SK-N-SH (cell line): ENCODE data around the gene MCTP1. TPM values are rescaled to one million over a fixed set of nuclear protein-coding genes. Genes with fewer than 3 reads are reported as not detected.

ENCODE experiments used
- CTCF ChIA-PET: fragments of 300-600, 350-600 bp; formaldehyde crosslinking; extraction: SDS; loops from one replicate; lab custom pipeline; 2021; lab: Yijun Ruan, JAX
- POLR2A ChIA-PET: fragments of 350-600 bp; sonication (Branson Sonifier 250); formaldehyde crosslinking; extraction: SDS; loops from one replicate; lab custom pipeline; 2020; ENCODE audit warnings: antibody characterized with exemption, inconsistent platforms; lab: Yijun Ruan, JAX
- DNase-seq: peaks from one replicate; pipeline ENCODE4 v3.0.0; 2012
- H2AFZ ChIP-seq: fragments of 200-600 bp; sonication (generic); 2 replicates; pipeline ENCODE4 v1.8.1; 2016; ENCODE audit warnings: antibody characterized with exemption, mild to moderate bottlenecking, low read depth
- H3F3A ChIP-seq: fragments of 200-600 bp; sonication (generic); replicated peaks from 2 replicates; pipeline ENCODE3; 2016; ENCODE audit warnings: antibody characterized with exemption, mild to moderate bottlenecking; ENCODE audit not compliant: insufficient read depth
- H3K27ac ChIP-seq, 2 experiments: fragments of 200-500 bp in 1 of 2; fragments of 200-600 bp in 1 of 2; sonication (Bioruptor generic) in 1 of 2; sonication (generic), shearing (Covaris generic) in 1 of 2; 2 replicates each; pipeline versions ENCODE4 v1.5.1 to v1.6.1; 2014 to 2016; ENCODE audit warnings: low read depth in 2 of 2, inconsistent platforms in 1 of 2, low read length in 1 of 2, mild to moderate bottlenecking in 1 of 2, mixed read lengths in 1 of 2
- H3K27me3 ChIP-seq: fragments of 200-600 bp; sonication (generic), shearing (Covaris generic); 2 replicates; pipeline ENCODE4 v1.6.1; 2016; ENCODE audit warnings: mixed run types; ENCODE audit not compliant: insufficient read depth
- H3K36me3 ChIP-seq, 2 experiments: fragments of 200-500 bp in 1 of 2; fragments of 200-600 bp in 1 of 2; sonication (Bioruptor generic) in 1 of 2; sonication (generic) in 1 of 2; replicated peaks in 1 of 2; 2 replicates each; pipeline versions ENCODE3 to v1.5.1; 2014 to 2016; ENCODE audit warnings: low read length in 1 of 2, mild to moderate bottlenecking in 1 of 2; ENCODE audit not compliant: insufficient read depth in 2 of 2, control insufficient read depth in 1 of 2
- H3K4me1 ChIP-seq, 2 experiments: fragments of 200-500 bp in 1 of 2; fragments of 200-600 bp in 1 of 2; sonication (Bioruptor generic) in 1 of 2; sonication (generic), shearing (Covaris generic) in 1 of 2; 2 replicates each; pipeline versions ENCODE4 v1.5.1 to v1.6.1; 2014 to 2016; ENCODE audit warnings: low read depth in 1 of 2, low read length in 1 of 2, mixed run types in 1 of 2; ENCODE audit not compliant: insufficient read depth in 2 of 2, control insufficient read depth in 1 of 2
- H3K4me2 ChIP-seq: fragments of 200-600 bp; sonication (generic), shearing (Covaris generic); 2 replicates; pipeline ENCODE4 v1.6.1; 2017; ENCODE audit warnings: mixed run types
- H3K4me3 ChIP-seq, 2 experiments: fragments of 200-500 bp in 1 of 2; fragments of 200-600 bp in 1 of 2; sonication (Bioruptor generic) in 1 of 2; sonication (generic), shearing (Covaris generic) in 1 of 2; 2 replicates each; pipeline versions ENCODE4 v1.5.1 to v1.8.1; 2014 to 2016; ENCODE audit warnings: low read depth in 2 of 2, inconsistent platforms in 1 of 2, low read length in 1 of 2, mild to moderate bottlenecking in 1 of 2, mixed read lengths in 1 of 2, moderate library complexity in 1 of 2
- H3K79me2 ChIP-seq: fragments of 200-600 bp; sonication (generic); 2 replicates; pipeline ENCODE4 v1.8.1; 2017; ENCODE audit warnings: mild to moderate bottlenecking; ENCODE audit not compliant: insufficient read depth
- H3K9ac ChIP-seq: fragments of 200-600 bp; sonication (generic); 2 replicates; pipeline ENCODE4 v1.6.1; 2017; ENCODE audit warnings: mixed run types
- H3K9me2 ChIP-seq: fragments of 200-600 bp; sonication (generic); 2 replicates; pipeline ENCODE4 v1.6.1; 2017; ENCODE audit warnings: mixed run types
- H3K9me3 ChIP-seq: fragments of 200-600 bp; sonication (generic); 2 replicates; pipeline ENCODE4 v1.6.1; 2017; ENCODE audit warnings: mixed run types, mild to moderate bottlenecking, moderate library complexity
- H4K20me1 ChIP-seq: fragments of 200-600 bp; sonication (generic); 2 replicates; pipeline ENCODE4 v1.6.1; 2017; ENCODE audit warnings: mild to moderate bottlenecking, mixed run types; ENCODE audit not compliant: insufficient read depth
- CHD2 ChIP-seq: fragments of 150-350 bp; IDR thresholded peaks from 2 replicates; pipeline ENCODE4 v1.6.1; 2018; ENCODE audit warnings: low read length; ENCODE audit not compliant: partially characterized antibody
- EP300 ChIP-seq, 2 experiments: IDR thresholded peaks; 2 replicates each; pipeline versions ENCODE4 v1.4.0 to v1.6.1; 2012; ENCODE audit warnings: borderline replicate concordance in 1 of 2, low read depth in 1 of 2, low read length in 1 of 2
- EZH2phosphoT487 ChIP-seq: fragments of 200-600 bp; sonication (generic); IDR thresholded peaks from 2 replicates; pipeline ENCODE4 v1.6.1; 2017; ENCODE audit warnings: low read depth, mixed run types, mild to moderate bottlenecking, antibody characterized with exemption, moderate library complexity, borderline replicate concordance
- FOXJ3 ChIP-seq: sonication (generic); formaldehyde crosslinking; IDR thresholded peaks from 2 replicates; pipeline ENCODE4 v1.5.1; 2020; ENCODE audit warnings: mild to moderate bottlenecking, missing genetic modification reagents
- FOXM1 ChIP-seq: IDR thresholded peaks from 2 replicates; pipeline ENCODE4 v1.4.0; 2012; ENCODE audit warnings: low read depth, mild to moderate bottlenecking
- GATA2 ChIP-seq: sonication (generic); formaldehyde crosslinking; IDR thresholded peaks from 2 replicates; pipeline ENCODE4 v1.5.0; 2020; ENCODE audit warnings: mild to moderate bottlenecking, missing genetic modification reagents
- MXI1 ChIP-seq: IDR thresholded peaks from 2 replicates; pipeline ENCODE4 v1.6.1; 2012; ENCODE audit warnings: mild to moderate bottlenecking, low read depth, low read length, improper control_type of control experiment
- NFIC ChIP-seq: IDR thresholded peaks from 2 replicates; pipeline ENCODE4 v1.4.0; 2012; ENCODE audit warnings: borderline replicate concordance
- RCOR1 ChIP-seq: fragments of 150-350 bp; IDR thresholded peaks from 2 replicates; pipeline ENCODE4 v1.6.1; 2017; ENCODE audit warnings: antibody characterized with exemption, low read length
- RFX5 ChIP-seq: IDR thresholded peaks from 2 replicates; pipeline ENCODE4 v1.6.1; 2012; ENCODE audit warnings: mild to moderate bottlenecking, improper control_type of control experiment, low read length
- RXRA ChIP-seq: IDR thresholded peaks from 2 replicates; pipeline ENCODE4 v1.4.0; 2012; ENCODE audit warnings: low read depth, mild to moderate bottlenecking, borderline replicate concordance
- SIN3A ChIP-seq: IDR thresholded peaks from 2 replicates; pipeline ENCODE4 v1.6.1; 2012; ENCODE audit warnings: low read depth, mild to moderate bottlenecking, low read length, moderate library complexity, borderline replicate concordance
- TAF1 ChIP-seq: IDR thresholded peaks from 2 replicates; pipeline ENCODE4 v1.6.1; 2012; ENCODE audit warnings: low read depth, mild to moderate bottlenecking, low read length, moderate library complexity, borderline replicate concordance
- TCF12 ChIP-seq: IDR thresholded peaks from 2 replicates; pipeline ENCODE4 v1.4.0; 2012
- TEAD4 ChIP-seq: IDR thresholded peaks from 2 replicates; pipeline ENCODE4 v1.4.0; 2012; ENCODE audit warnings: mild to moderate bottlenecking, borderline replicate concordance; ENCODE audit not compliant: insufficient read depth
- USF1 ChIP-seq: IDR thresholded peaks from 2 replicates; pipeline ENCODE4 v1.4.0; 2012; ENCODE audit warnings: low read depth, borderline replicate concordance
- USF2 ChIP-seq: fragments of 150-350 bp; IDR thresholded peaks from 2 replicates; pipeline ENCODE4 v1.6.1; 2017; ENCODE audit warnings: antibody characterized with exemption, low read length, low read depth, borderline replicate concordance
- YY1 ChIP-seq: IDR thresholded peaks from 2 replicates; pipeline ENCODE4 v1.4.0; 2012; ENCODE audit warnings: low read depth, mild to moderate bottlenecking
- WGBS: methylation state at CpG from one replicate; pipeline ENCODE4 v1.1.6; 2017; ENCODE audit warnings: low lambda C conversion rate; 5-methylcytosine and 5-hydroxymethylcytosine counted together
- polyA plus RNA-seq, 3 experiments: library from polyadenylated mRNA; depleted of rRNA; stranded (reverse); fragments of >200 nt; gene quantifications; 2 replicates each; pipeline ENCODE4 v1.2.3, GENCODE V29; 2012
- TF ChIP-seq, protein P1 (sequence below): IDR thresholded peaks from 2 replicates; pipeline ENCODE4; 2012
- TF ChIP-seq, protein P2 (sequence below): IDR thresholded peaks from 2 replicates; pipeline ENCODE4 v1.6.1; 2012; ENCODE audit warnings: mild to moderate bottlenecking, low read depth, low read length, moderate library complexity

The MCTP1 gene
- polyA plus RNA-seq, 1 of the 3 experiments (the other 2 are of a cell fraction): 0.53 TPM

DNA sequence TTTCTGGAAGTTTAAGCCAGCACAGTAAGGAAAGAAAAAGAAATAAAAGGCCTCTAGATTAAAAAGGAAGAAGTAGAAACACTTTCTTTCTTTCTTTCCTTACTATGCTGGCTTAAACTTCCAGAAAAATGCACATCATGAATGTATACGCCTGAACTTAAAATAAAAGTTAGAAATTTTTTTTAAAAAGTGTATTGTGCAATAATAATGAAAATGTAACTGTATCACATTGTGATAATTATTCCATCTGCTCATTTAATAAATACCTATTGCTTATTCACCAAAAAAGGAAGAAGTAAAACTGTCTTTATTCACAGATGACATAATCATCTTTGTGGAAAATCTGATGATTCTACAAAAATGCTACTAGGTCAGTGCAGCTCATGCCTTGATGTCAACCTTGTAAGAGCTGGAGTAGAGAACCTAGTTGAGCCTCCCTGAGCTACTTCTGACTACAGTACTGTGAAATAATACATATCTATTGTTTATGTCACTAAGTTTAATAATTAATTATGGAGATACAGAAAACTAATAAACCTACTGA lies 49.4 kb downstream of the MCTP1 start:
- ChIA-PET CTCF (no interaction called here), POLR2A (no interaction called here)

DNA sequence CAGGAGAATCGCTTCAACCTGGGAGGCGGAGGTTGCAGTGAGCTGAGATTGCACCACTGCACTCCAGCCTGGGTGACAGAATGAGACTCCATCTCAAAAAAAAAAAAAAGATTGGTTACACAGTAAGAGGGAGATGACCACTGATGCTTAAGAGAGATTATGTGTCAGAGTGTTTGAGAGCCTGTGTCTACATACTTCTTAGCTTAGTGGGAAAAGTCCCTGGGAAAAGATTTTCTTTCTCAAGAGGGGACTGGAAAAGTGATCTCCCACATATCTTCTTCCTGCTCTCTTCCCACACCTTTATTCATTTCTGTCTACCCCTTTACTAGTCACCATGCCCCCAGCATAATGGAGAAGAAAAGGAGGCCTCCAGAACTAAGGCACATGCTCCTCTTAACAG lies 55.2 kb downstream of the MCTP1 start:
- H3F3A ChIP-seq: no peaks in the 10 kb centered on the region
- H3K9me2 ChIP-seq: no peaks in the 10 kb centered on the region
- H3K4me2 ChIP-seq: no peak overlapping the region
- no peak overlapping the region for H3K9ac ChIP-seq
- no peaks in the 10 kb centered on the region for H3K4me1 ChIP-seq
- H3K36me3 ChIP-seq: no peaks in the 10 kb centered on the region
- no peaks in the 10 kb centered on the region for H3K79me2 ChIP-seq
- no peak for DNase-seq
- H4K20me1 ChIP-seq: no peaks in the 10 kb centered on the region
- ChIA-PET POLR2A (no interaction called here), CTCF (no interaction called here)
- no peaks in the 10 kb centered on the region; the same call in 1 of the 2 replicates for H3K9me3 ChIP-seq
- H3K27me3 ChIP-seq: no peaks in the 10 kb centered on the region
- no peak overlapping the region for H2AFZ ChIP-seq
- WGBS: 42% methylated on average over 2 of the region's 2 CpGs
- no peak overlapping the region for H3K4me3 ChIP-seq
- H3K27ac ChIP-seq: no peak overlapping the region
- TF ChIP-seq, protein P1, sequence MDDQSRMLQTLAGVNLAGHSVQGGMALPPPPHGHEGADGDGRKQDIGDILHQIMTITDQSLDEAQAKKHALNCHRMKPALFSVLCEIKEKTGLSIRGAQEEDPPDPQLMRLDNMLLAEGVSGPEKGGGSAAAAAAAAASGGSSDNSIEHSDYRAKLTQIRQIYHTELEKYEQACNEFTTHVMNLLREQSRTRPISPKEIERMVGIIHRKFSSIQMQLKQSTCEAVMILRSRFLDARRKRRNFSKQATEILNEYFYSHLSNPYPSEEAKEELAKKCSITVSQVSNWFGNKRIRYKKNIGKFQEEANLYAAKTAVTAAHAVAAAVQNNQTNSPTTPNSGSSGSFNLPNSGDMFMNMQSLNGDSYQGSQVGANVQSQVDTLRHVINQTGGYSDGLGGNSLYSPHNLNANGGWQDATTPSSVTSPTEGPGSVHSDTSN: no peak
- TF ChIP-seq NFIC (no peak), FOXJ3 (CRISPR knock-in tag) (no peak), RFX5 (no peak), USF1 (no peak), USF2 (no peak), TEAD4 (no peak), SIN3A (no peak), FOXM1 (no peak), RXRA (no peak)
- TF ChIP-seq, protein P2, sequence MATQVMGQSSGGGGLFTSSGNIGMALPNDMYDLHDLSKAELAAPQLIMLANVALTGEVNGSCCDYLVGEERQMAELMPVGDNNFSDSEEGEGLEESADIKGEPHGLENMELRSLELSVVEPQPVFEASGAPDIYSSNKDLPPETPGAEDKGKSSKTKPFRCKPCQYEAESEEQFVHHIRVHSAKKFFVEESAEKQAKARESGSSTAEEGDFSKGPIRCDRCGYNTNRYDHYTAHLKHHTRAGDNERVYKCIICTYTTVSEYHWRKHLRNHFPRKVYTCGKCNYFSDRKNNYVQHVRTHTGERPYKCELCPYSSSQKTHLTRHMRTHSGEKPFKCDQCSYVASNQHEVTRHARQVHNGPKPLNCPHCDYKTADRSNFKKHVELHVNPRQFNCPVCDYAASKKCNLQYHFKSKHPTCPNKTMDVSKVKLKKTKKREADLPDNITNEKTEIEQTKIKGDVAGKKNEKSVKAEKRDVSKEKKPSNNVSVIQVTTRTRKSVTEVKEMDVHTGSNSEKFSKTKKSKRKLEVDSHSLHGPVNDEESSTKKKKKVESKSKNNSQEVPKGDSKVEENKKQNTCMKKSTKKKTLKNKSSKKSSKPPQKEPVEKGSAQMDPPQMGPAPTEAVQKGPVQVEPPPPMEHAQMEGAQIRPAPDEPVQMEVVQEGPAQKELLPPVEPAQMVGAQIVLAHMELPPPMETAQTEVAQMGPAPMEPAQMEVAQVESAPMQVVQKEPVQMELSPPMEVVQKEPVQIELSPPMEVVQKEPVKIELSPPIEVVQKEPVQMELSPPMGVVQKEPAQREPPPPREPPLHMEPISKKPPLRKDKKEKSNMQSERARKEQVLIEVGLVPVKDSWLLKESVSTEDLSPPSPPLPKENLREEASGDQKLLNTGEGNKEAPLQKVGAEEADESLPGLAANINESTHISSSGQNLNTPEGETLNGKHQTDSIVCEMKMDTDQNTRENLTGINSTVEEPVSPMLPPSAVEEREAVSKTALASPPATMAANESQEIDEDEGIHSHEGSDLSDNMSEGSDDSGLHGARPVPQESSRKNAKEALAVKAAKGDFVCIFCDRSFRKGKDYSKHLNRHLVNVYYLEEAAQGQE: no peak

More for the DNA sequence above, 49.4 kb downstream of the MCTP1 start:
- H3K9ac ChIP-seq: no peak overlapping the region
- H3K4me1 ChIP-seq: no peaks in the 10 kb centered on the region
- no peaks in the 10 kb centered on the region for H3K9me2 ChIP-seq
- H3K79me2 ChIP-seq: no peaks in the 10 kb centered on the region
- H2AFZ ChIP-seq: no peak overlapping the region
- H3F3A ChIP-seq: no peaks in the 10 kb centered on the region
- no peak overlapping the region for H3K27ac ChIP-seq
- H3K4me2 ChIP-seq: no peak overlapping the region
- TF ChIP-seq FOXJ3 (CRISPR knock-in tag) (no peak), EZH2phosphoT487 (no peak), EP300 (IDR thresholded peaks at IDR 0.05; ENCODE audit: borderline replicate concordance in 1 of 2, low read depth in 1 of 2, low read length in 1 of 2) (no peak), TCF12 (no peak), CHD2 (no peak), USF1 (no peak), MXI1 (no peak), FOXM1 (no peak), RFX5 (no peak), SIN3A (no peak), TAF1 (no peak), YY1 (no peak), RCOR1 (no peak), GATA2 (CRISPR knock-in tag) (no peak)
- TF ChIP-seq, protein P1: no peak
- no peaks in the 10 kb centered on the region for H3K36me3 ChIP-seq
- no peak for DNase-seq
- no peaks in the 10 kb centered on the region; the same call in 1 of the 2 replicates for H3K9me3 ChIP-seq
- WGBS: 2% methylated on average over 1 of the region's 1 CpG
- H3K27me3 ChIP-seq: no peaks in the 10 kb centered on the region; the same call in none of the 2 replicates
- no peaks in the 10 kb centered on the region for H4K20me1 ChIP-seq
- H3K4me3 ChIP-seq: no peak overlapping the region
